GM19468 (cell line): ENCODE results near the gene ZBP1.
"Not testable (repeated sequence)": the region's sequence is repeated elsewhere in the genome, so short reads cannot be mapped to it uniquely, and the experiment has no call there.

Source experiments
- ATAC-seq: cut with Tn5 transposase; IDR thresholded peaks from one replicate; pipeline ENCODE4 v1.9.1; 2021; ENCODE audit warnings: mild to moderate bottlenecking, moderate library complexity, moderate number of reproducible peaks; ENCODE audit not compliant: unreplicated experiment; ENCODE audit errors: extremely low read depth

ZBP1 gene

DNA sequence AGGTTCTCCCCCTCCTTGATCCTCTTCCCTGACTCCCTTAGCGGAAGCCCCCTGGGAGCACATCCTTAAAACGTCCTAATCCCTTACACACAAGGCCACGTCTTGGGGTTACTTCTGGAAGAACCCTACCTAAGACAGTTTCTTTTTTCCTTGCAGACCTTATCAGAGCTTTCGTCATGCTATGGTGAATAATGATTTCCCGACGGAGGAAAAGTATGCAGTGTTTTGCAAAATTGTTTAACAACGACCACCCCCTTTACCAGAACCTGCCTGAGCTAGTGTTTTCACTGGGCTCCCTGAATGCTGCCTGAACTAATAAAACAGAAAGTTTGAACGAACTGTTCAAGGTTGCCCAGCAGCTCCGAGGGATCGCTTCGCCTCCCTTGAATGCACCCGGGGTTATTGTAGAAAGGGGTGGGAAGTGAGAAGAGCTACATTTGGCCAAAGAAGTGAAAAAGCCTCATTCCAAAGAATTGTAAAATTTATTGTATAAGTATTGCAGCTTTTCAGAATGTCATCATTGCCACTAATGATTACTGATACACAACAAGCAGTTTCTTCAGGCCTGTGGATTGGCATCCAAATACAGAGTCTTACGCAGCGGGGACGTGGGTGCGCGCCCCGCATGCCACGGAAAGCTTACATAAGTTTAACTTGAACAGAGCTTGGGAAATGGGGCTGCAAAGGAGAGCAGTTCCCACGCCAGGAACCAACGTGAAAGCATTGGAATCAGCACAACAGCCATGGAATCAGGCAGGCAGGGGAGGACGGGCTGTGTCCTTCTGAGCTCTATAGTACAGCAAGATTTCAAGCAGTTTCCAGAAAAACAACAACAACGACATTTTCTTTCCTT lies 27.9 kb upstream of the ZBP1 start:
- no peak for ATAC-seq

- ATAC-seq = no peak
Observed at GRCh38 chr20:57647006-57647932, 27.0 kb upstream of the ZBP1 start.

GRCh38 chr20:57638895-57639236 lies 18.6 kb upstream of the ZBP1 start:
- no peak for ATAC-seq

GRCh38 chr20:57638173-57638894 lies 18.1 kb upstream of the ZBP1 start:
- no peak for ATAC-seq

DNA sequence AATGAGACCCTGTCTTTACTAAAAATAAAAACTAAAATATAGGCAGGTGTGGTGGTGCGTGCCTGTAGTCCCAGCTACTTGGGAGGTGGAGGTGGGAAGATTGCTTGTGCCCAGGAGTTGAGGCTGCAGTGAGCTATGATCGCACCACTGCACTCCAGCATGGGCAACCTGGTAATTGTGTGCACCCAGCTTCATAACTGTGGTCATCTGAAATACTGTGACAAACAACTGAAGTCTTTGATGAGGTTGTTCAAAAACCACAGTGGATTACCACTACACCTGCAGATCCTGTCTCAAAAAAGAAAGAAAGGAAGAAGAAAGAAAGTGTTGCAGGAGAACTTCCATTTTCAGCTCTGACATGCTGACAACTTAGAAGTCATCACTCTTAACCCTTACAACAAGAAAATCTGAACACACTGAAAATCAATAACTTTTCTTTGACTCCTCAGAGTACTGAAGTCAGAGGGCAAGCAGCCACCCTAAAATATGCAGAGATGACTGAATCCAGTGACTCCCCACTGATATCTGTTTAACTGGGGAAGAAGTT lies 13.8 kb upstream of the ZBP1 start:
- ATAC-seq = no peak

- ATAC-seq = no peak
Observed at GRCh38 chr20:57632286-57632685, 12.1 kb upstream of the ZBP1 start.

- no peak for ATAC-seq
Observed at GRCh38 chr20:57630061-57630460, 9.8 kb upstream of the ZBP1 start.

- not testable (repeated sequence) for ATAC-seq
Observed at GRCh38 chr20:57629491-57629901, 9.3 kb upstream of the ZBP1 start.

GRCh38 chr20:57628962-57629308 lies 8.7 kb upstream of the ZBP1 start:
- not testable (repeated sequence) for ATAC-seq

GRCh38 chr20:57628047-57628961 lies 8.1 kb upstream of the ZBP1 start:
- ATAC-seq = no peak

DNA sequence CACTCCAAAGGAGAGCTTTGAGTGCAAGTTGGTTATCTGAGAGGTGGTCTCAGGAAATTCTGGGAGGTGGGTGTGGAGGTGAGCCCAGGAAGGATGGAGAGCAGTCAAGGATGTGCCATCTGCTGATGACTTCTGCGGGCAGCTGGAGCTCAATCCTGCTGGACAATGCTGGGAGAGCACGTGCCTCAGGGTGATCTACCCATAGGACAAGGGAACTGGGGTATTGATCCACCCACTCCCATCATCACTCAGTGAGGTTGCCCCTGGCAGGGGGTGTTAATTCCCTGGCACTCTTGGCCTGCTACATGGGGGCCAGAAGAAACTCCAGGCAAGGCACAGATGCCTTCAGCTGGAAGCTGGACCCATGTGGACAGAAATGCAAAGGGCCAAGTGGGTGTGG lies 7.1 kb upstream of the ZBP1 start:
- no peak for ATAC-seq

DNA sequence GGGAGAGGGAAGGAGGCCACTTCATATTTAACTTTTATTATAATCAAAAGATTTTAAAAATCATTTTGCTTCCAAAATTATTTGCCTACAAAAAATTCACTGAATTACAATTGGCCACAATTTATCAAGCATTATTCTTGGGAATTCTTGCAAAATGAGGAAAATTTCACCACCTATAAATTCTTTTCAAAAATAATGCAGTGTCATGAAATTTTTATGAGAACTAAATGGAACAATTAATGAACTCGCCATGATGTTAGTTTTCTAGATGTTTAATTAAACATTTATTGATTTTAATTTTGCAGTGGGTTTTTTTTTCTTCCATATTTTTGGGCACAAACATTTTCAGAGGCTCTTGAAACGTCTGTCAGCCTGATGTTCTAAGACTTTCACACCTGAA lies 5.8 kb upstream of the ZBP1 start:
- no peak for ATAC-seq

- ATAC-seq = no peak
Observed at GRCh38 chr20:57625181-57625958, 5.1 kb upstream of the ZBP1 start.

DNA sequence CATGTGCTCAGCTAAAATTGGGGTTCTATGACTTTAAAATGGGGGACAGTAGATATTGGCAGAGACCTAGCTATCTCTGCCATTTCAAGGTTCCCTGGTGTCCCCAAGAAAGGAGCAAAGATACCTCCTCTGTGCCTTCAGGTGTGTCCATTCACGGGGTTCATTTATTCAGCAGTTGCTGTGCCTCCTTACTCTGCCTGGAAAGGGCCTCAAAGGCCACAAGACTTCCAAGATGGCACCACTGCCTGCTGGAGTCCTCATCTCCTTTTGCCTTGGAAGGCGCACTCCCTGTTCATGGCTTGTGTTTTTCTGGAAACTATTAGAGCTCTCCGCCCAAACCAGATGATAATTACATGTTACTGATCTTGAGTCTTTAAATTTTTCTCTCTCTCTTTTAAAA lies 3.9 kb upstream of the ZBP1 start:
- ATAC-seq = no peak

- ATAC-seq = no peak
Observed at GRCh38 chr20:57622579-57623381, 2.6 kb upstream of the ZBP1 start.

- no peak for ATAC-seq
Observed at GRCh38 chr20:57622201-57622570, 2.0 kb upstream of the ZBP1 start.

DNA sequence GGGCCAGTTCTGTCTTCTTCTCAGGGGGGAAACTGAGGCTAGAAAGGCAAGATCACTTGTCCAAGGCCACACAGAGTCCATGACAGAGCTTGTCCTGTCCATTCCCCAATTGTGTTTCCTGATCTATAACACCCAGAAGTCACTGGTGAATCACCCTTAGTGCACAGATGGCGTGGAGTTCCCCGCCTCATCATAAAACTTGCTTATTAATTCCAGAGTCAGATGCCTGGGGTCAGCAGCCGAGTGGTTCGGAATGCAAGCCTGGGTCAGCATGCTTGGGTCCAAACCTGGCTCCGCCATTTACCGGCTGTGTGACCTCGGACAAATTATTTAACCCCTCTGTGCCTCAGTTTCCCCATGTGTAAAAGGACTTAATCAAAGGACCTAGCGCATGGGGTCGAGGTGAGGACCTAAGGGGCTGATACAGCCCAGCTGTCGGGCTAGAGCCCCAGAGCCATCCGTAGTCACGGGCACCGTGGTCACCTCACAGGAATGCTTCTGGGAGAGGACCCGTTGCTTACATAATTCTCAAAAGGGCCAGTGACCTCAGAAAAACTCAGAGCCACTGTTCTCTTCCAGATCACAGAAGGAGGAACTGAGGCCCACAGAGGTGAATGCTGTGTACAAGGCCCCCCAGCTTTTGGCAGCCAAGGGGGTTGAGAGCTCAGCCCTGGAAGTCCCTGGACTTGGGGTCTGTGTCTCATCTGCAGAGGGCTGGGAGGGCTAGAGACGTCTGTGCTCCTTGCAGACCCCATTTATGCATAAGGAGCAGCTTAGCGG lies 1.4 kb upstream of the ZBP1 start:
- no peak for ATAC-seq
